ENCODE measurements around the gene SIL1.

The SIL1 gene

GRCh38 chr5:138936968-138937345 lies 261.2 kb downstream of the SIL1 start:
- Mint-ChIP-seq H3K4me1 (peaks cover 6% of the 10 kb centered on the region), H3K27me3 (no peaks in the 10 kb centered on the region), H3K27ac (no peak overlapping the region), H3K36me3 (peaks cover 82% of the 10 kb centered on the region), H3K9me3 (no peaks in the 10 kb centered on the region), H3K4me3 (no peak overlapping the region)
- no peak for ATAC-seq

GRCh38 chr5:138936225-138936967 lies 261.8 kb downstream of the SIL1 start:
- no peak overlapping the region for H3K4me3 Mint-ChIP-seq

GRCh38 chr5:138935466-138935865 lies 262.7 kb downstream of the SIL1 start:
- H3K27ac Mint-ChIP-seq = no peak overlapping the region
- H3K4me1 Mint-ChIP-seq = peaks cover 6% of the 10 kb centered on the region
- no peaks in the 10 kb centered on the region for H3K9me3 Mint-ChIP-seq
- no peak for ATAC-seq
- H3K4me3 Mint-ChIP-seq = no peak overlapping the region
- H3K27me3 Mint-ChIP-seq = no peaks in the 10 kb centered on the region
- peaks cover 82% of the 10 kb centered on the region for H3K36me3 Mint-ChIP-seq

More at GRCh38 chr5:138936225-138936967, 261.8 kb downstream of the SIL1 start:
- ATAC-seq = no peak
- H3K27ac Mint-ChIP-seq = no peak overlapping the region
- H3K4me1 Mint-ChIP-seq = peaks cover 6% of the 10 kb centered on the region
- H3K9me3 Mint-ChIP-seq = no peaks in the 10 kb centered on the region
- H3K36me3 Mint-ChIP-seq = peaks cover 82% of the 10 kb centered on the region
- H3K27me3 Mint-ChIP-seq = no peaks in the 10 kb centered on the region

- Mint-ChIP-seq H3K4me1 (peaks cover 6% of the 10 kb centered on the region), H3K36me3 (peaks cover 86% of the 10 kb centered on the region), H3K4me3 (no peak overlapping the region), H3K27me3 (no peaks in the 10 kb centered on the region), H3K9me3 (no peaks in the 10 kb centered on the region), H3K27ac (no peak overlapping the region)
- no peak for ATAC-seq
Observed at GRCh38 chr5:138934971-138935370, 263.2 kb downstream of the SIL1 start.

GRCh38 chr5:138933522-138934290 lies 264.5 kb downstream of the SIL1 start:
- H3K4me3 Mint-ChIP-seq = no peak overlapping the region
- no peak overlapping the region for H3K27ac Mint-ChIP-seq
- H3K4me1 Mint-ChIP-seq = peaks cover 6% of the 10 kb centered on the region
- no peaks in the 10 kb centered on the region for H3K9me3 Mint-ChIP-seq
- H3K27me3 Mint-ChIP-seq = no peaks in the 10 kb centered on the region
- H3K36me3 Mint-ChIP-seq = peaks cover 88% of the 10 kb centered on the region
- no peak for ATAC-seq

- Mint-ChIP-seq H3K27ac (no peak overlapping the region), H3K4me1 (no peaks in the 10 kb centered on the region), H3K27me3 (no peaks in the 10 kb centered on the region), H3K4me3 (no peak overlapping the region), H3K36me3 (peaks cover 86% of the 10 kb centered on the region), H3K9me3 (no peaks in the 10 kb centered on the region)
- no peak for ATAC-seq
Observed at GRCh38 chr5:138932171-138932810, 265.9 kb downstream of the SIL1 start.

GRCh38 chr5:138930371-138931097 lies 267.6 kb downstream of the SIL1 start:
- Mint-ChIP-seq H3K27ac (no peak overlapping the region), H3K9me3 (no peaks in the 10 kb centered on the region), H3K4me1 (no peaks in the 10 kb centered on the region), H3K4me3 (no peak overlapping the region), H3K36me3 (peaks cover 87% of the 10 kb centered on the region), H3K27me3 (no peaks in the 10 kb centered on the region)
- ATAC-seq = no peak

- Mint-ChIP-seq H3K4me3 (no peak overlapping the region), H3K27me3 (no peaks in the 10 kb centered on the region), H3K4me1 (no peaks in the 10 kb centered on the region), H3K27ac (no peak overlapping the region), H3K36me3 (peaks cover 85% of the 10 kb centered on the region), H3K9me3 (no peaks in the 10 kb centered on the region)
- no peak for ATAC-seq
Observed at GRCh38 chr5:138929571-138929955, 268.6 kb downstream of the SIL1 start.

- Mint-ChIP-seq H3K27me3 (no peaks in the 10 kb centered on the region), H3K9me3 (no peaks in the 10 kb centered on the region), H3K27ac (no peak overlapping the region), H3K4me1 (no peaks in the 10 kb centered on the region), H3K36me3 (peaks cover 72% of the 10 kb centered on the region), H3K4me3 (no peak overlapping the region)
- no peak for ATAC-seq
Observed at GRCh38 chr5:138927979-138928378, 270.2 kb downstream of the SIL1 start.

- Mint-ChIP-seq H3K9me3 (no peaks in the 10 kb centered on the region), H3K36me3 (peaks cover 68% of the 10 kb centered on the region), H3K4me3 (no peak overlapping the region), H3K27me3 (no peaks in the 10 kb centered on the region), H3K27ac (no peak overlapping the region), H3K4me1 (no peaks in the 10 kb centered on the region)
- no peak for ATAC-seq
Observed at GRCh38 chr5:138927544-138927943, 270.6 kb downstream of the SIL1 start.

- Mint-ChIP-seq H3K9me3 (no peaks in the 10 kb centered on the region), H3K27ac (no peak overlapping the region), H3K4me3 (no peak overlapping the region), H3K36me3 (peaks cover 61% of the 10 kb centered on the region), H3K4me1 (no peaks in the 10 kb centered on the region), H3K27me3 (no peaks in the 10 kb centered on the region)
- no peak for ATAC-seq
Observed at GRCh38 chr5:138926688-138927448, 271.3 kb downstream of the SIL1 start.

GRCh38 chr5:138926257-138926656 lies 271.9 kb downstream of the SIL1 start:
- no peak overlapping the region for H3K4me3 Mint-ChIP-seq
- H3K27me3 Mint-ChIP-seq = no peaks in the 10 kb centered on the region
- H3K36me3 Mint-ChIP-seq = peaks cover 55% of the 10 kb centered on the region
- H3K4me1 Mint-ChIP-seq = no peaks in the 10 kb centered on the region
- ATAC-seq = no peak
- H3K9me3 Mint-ChIP-seq = no peaks in the 10 kb centered on the region
- H3K27ac Mint-ChIP-seq = no peak overlapping the region

- no peak overlapping the region for H3K27ac Mint-ChIP-seq
- H3K4me3 Mint-ChIP-seq = no peak overlapping the region
- peaks cover 44% of the 10 kb centered on the region for H3K36me3 Mint-ChIP-seq
- ATAC-seq = no peak
- H3K4me1 Mint-ChIP-seq = no peaks in the 10 kb centered on the region
- H3K27me3 Mint-ChIP-seq = no peaks in the 10 kb centered on the region
- no peaks in the 10 kb centered on the region for H3K9me3 Mint-ChIP-seq
Observed at GRCh38 chr5:138925090-138925635, 273.0 kb downstream of the SIL1 start.

- Mint-ChIP-seq H3K27ac (no peak overlapping the region), H3K4me3 (no peak overlapping the region), H3K4me1 (no peaks in the 10 kb centered on the region), H3K36me3 (peaks cover 41% of the 10 kb centered on the region), H3K9me3 (no peaks in the 10 kb centered on the region), H3K27me3 (no peaks in the 10 kb centered on the region)
- no peak for ATAC-seq
Observed at GRCh38 chr5:138922494-138922893, 275.7 kb downstream of the SIL1 start.

All from stimulated activated memory B cell treated with anti-CD40 and anti-IgM and Interleukin-4, amounts not matched to agents 10 μg/mL and 1 μg/mL and 100 μg/mL, for 72 hours (primary cell).